Liver (tissue), 9 donors: ENCODE data around the gene PFN3. TPM values are rescaled to one million over a fixed set of nuclear protein-coding genes. Genes with fewer than 3 reads are reported as not detected.
"Not testable (repeated sequence)": the region's sequence is repeated elsewhere in the genome, so short reads cannot be mapped to it uniquely, and the experiment has no call there.

Experiments used
- DNase-seq: peaks from one replicate; pipeline ENCODE4 v3.0.0-alpha.2; 2017; ENCODE audit warnings: low spot score
- H3K27ac ChIP-seq, 2 donors: one replicate each; pipeline ENCODE4 v1.7.0; 2013; ENCODE audit warnings: inconsistent platforms in 2 of 2, low read length in 2 of 2, control low read depth in 1 of 2, low read depth in 1 of 2, mild to moderate bottlenecking in 1 of 2
- H3K27me3 ChIP-seq, 4 donors: one replicate each; pipeline versions ENCODE4 v1.6.1 to v1.7.0; 2013; ENCODE audit warnings: low read length in 3 of 4, inconsistent platforms in 1 of 4, mild to moderate bottlenecking in 1 of 4, moderate library complexity in 1 of 4; ENCODE audit not compliant: control insufficient read depth in 4 of 4, insufficient read depth in 4 of 4
- H3K36me3 ChIP-seq, 4 donors: one replicate each; pipeline versions ENCODE4 v1.6.1 to v1.7.0; 2013; ENCODE audit warnings: low read length in 3 of 4, mild to moderate bottlenecking in 3 of 4, low read depth in 1 of 4, moderate library complexity in 1 of 4; ENCODE audit not compliant: control insufficient read depth in 4 of 4, insufficient read depth in 3 of 4
- H3K4me1 ChIP-seq, 4 donors: one replicate each; pipeline versions ENCODE4 v1.6.1 to v1.7.0; 2013; ENCODE audit warnings: low read length in 3 of 4, mild to moderate bottlenecking in 3 of 4, moderate library complexity in 1 of 4; ENCODE audit not compliant: control insufficient read depth in 4 of 4, insufficient read depth in 4 of 4
- H3K4me3 ChIP-seq, 3 donors: one replicate each; pipeline versions ENCODE4 v1.6.1 to v1.7.0; 2013; ENCODE audit warnings: low read length in 3 of 3, control low read depth in 1 of 3, low read depth in 1 of 3, mild to moderate bottlenecking in 1 of 3
- H3K9ac ChIP-seq, 2 donors: one replicate each; pipeline ENCODE4 v1.7.0; 2013; ENCODE audit warnings: low read length in 2 of 2, mild to moderate bottlenecking in 2 of 2, moderate library complexity in 2 of 2, control low read depth in 1 of 2, low read depth in 1 of 2
- H3K9me3 ChIP-seq, 4 donors: one replicate each; pipeline versions ENCODE4 v1.6.1 to v1.7.0; 2013; ENCODE audit warnings: low read length in 3 of 4; ENCODE audit not compliant: control insufficient read depth in 4 of 4
- FOXA1 ChIP-seq: IDR thresholded peaks from 2 replicates; pipeline ENCODE4 v1.6.1; 2016; ENCODE audit warnings: antibody characterized with exemption
- FOXA2 ChIP-seq: IDR thresholded peaks from 2 replicates; pipeline ENCODE4 v1.6.1; 2016; ENCODE audit warnings: antibody characterized with exemption
- HNF4G ChIP-seq: IDR thresholded peaks from 2 replicates; pipeline ENCODE4 v1.6.1; 2016; ENCODE audit warnings: antibody characterized with exemption
- RAD21 ChIP-seq, 2 donors: IDR thresholded peaks; 2 replicates each; pipeline ENCODE4 v1.6.1; 2016; ENCODE audit warnings: antibody characterized with exemption in 2 of 2, mild to moderate bottlenecking in 2 of 2
- SP1 ChIP-seq: IDR thresholded peaks from 2 replicates; pipeline ENCODE4 v1.6.1; 2018; ENCODE audit warnings: antibody characterized with exemption, mild to moderate bottlenecking
- TAF1 ChIP-seq: conservative IDR thresholded peaks from 2 replicates; pipeline ENCODE4 v1.6.1; 2016; ENCODE audit warnings: antibody characterized with exemption, mild to moderate bottlenecking
- YY1 ChIP-seq: IDR thresholded peaks from 2 replicates; pipeline ENCODE4 v1.6.1; 2016; ENCODE audit warnings: antibody characterized with exemption, mild to moderate bottlenecking
- WGBS: extraction: QIAGEN DNeasy Blood & Tissue Kit; methylation state at CpG from one replicate; pipeline ENCODE4 v1.1.7; 2013; 5-methylcytosine and 5-hydroxymethylcytosine counted together
- polyA plus RNA-seq, 2 donors: library from polyadenylated mRNA; stranded (reverse) in 1 of 2; unstranded in 1 of 2; fragments of 200-250 nt in 1 of 2; fragments of >200 nt in 1 of 2; fragmentation: Nextera tagmentation in 1 of 2; extraction: Ambion mirVana in 1 of 2; gene quantifications; one replicate each; pipeline versions ENCODE4 v1.2.1 to v1.2.3, GENCODE V29; 2013 to 2015
- total RNA-seq, 2 donors: library from RNA; depleted of rRNA; stranded (reverse); fragments of >200 nt; gene quantifications; one replicate each; pipeline ENCODE4 v1.2.3, GENCODE V29; 2014
- TF ChIP-seq, protein P1 (sequence below): IDR thresholded peaks from 2 replicates; pipeline ENCODE4 v1.6.1; 2016; ENCODE audit warnings: antibody characterized with exemption, mild to moderate bottlenecking
- TF ChIP-seq, protein P2 (sequence below): IDR thresholded peaks from 2 replicates; pipeline ENCODE4 v1.6.1; 2016; ENCODE audit warnings: antibody characterized with exemption
- TF ChIP-seq, protein P3 (sequence below): IDR thresholded peaks from 2 replicates; pipeline ENCODE4 v1.6.1; 2016; ENCODE audit warnings: antibody characterized with exemption
- donor health status: healthy.
- donor health status: healthy.
- donor health status: healthy.
- donor health status: healthy.
- donor health status: healthy.

The PFN3 gene
- total and polyA plus RNA-seq, 4 donors, result not detected

DNA sequence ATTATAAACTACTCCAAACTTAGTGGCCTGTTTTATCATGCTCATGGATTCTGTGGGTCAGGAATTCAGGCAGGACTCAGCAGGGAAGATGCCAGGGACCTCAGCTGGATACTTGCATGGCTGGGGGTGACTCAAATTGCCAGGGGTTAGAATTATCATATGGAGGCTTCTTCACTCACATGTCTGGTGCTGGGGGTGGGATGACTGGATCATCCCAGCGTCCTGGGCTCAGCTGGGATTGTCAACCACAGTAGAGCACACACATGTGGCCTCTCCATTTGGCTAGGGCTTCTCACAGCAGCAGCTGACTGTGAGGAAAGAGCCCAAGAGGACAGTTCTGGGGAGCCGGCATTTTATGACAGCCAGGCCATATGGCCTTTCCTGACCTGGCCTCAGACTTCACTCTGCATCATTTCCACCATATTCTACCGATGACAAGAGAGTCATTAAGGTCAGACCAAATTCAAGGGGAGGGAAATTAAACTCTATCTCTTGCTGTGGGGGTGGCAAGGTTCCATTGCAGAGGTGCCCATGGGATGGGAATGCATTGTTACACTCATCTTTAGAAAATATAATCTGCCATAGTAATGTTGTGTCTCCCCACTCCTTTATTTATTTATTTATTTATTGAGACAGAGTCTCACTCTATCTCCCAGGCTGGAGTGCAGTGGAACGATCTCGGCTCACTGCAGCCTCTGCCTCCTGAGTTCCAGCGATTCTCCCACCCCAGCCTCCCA lies 20.8 kb upstream of the PFN3 start:
- TF ChIP-seq YY1 (no peak), TAF1 (no peak), FOXA2 (no peak), FOXA1 (no peak), HNF4G (no peak), RAD21 (IDR thresholded peaks at IDR 0.05) (no peak)
- TF ChIP-seq, protein P1, sequence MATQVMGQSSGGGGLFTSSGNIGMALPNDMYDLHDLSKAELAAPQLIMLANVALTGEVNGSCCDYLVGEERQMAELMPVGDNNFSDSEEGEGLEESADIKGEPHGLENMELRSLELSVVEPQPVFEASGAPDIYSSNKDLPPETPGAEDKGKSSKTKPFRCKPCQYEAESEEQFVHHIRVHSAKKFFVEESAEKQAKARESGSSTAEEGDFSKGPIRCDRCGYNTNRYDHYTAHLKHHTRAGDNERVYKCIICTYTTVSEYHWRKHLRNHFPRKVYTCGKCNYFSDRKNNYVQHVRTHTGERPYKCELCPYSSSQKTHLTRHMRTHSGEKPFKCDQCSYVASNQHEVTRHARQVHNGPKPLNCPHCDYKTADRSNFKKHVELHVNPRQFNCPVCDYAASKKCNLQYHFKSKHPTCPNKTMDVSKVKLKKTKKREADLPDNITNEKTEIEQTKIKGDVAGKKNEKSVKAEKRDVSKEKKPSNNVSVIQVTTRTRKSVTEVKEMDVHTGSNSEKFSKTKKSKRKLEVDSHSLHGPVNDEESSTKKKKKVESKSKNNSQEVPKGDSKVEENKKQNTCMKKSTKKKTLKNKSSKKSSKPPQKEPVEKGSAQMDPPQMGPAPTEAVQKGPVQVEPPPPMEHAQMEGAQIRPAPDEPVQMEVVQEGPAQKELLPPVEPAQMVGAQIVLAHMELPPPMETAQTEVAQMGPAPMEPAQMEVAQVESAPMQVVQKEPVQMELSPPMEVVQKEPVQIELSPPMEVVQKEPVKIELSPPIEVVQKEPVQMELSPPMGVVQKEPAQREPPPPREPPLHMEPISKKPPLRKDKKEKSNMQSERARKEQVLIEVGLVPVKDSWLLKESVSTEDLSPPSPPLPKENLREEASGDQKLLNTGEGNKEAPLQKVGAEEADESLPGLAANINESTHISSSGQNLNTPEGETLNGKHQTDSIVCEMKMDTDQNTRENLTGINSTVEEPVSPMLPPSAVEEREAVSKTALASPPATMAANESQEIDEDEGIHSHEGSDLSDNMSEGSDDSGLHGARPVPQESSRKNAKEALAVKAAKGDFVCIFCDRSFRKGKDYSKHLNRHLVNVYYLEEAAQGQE, result no peak
- TF ChIP-seq, protein P2, sequence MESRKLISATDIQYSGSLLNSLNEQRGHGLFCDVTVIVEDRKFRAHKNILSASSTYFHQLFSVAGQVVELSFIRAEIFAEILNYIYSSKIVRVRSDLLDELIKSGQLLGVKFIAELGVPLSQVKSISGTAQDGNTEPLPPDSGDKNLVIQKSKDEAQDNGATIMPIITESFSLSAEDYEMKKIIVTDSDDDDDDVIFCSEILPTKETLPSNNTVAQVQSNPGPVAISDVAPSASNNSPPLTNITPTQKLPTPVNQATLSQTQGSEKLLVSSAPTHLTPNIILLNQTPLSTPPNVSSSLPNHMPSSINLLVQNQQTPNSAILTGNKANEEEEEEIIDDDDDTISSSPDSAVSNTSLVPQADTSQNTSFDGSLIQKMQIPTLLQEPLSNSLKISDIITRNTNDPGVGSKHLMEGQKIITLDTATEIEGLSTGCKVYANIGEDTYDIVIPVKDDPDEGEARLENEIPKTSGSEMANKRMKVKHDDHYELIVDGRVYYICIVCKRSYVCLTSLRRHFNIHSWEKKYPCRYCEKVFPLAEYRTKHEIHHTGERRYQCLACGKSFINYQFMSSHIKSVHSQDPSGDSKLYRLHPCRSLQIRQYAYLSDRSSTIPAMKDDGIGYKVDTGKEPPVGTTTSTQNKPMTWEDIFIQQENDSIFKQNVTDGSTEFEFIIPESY, result no peak
- TF ChIP-seq, protein P3, sequence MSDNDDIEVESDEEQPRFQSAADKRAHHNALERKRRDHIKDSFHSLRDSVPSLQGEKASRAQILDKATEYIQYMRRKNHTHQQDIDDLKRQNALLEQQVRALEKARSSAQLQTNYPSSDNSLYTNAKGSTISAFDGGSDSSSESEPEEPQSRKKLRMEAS, result no peak

DNA sequence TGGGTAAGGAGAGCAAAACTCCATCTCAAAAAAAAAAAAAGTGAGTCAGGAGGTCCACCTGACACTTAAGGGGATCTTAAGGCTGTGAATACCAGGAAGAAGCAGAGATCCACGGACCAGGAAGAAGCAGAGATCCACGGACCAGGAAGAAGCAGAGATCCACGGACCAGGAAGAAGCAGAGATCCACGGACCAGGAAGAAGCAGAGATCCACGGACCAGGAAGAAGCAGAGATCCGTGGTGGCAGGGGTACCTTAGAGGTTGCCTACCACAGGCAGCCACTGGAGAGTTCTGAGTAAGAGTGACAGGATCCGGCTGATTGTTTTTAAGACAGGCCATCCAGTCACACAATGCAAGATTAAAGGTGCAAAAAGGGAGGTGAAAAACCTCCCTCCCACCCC lies 20.0 kb upstream of the PFN3 start:
- DNase-seq, H3K27ac ChIP-seq, H3K9ac ChIP-seq, H3K4me1 ChIP-seq, H3K36me3 ChIP-seq, H3K4me3 ChIP-seq, H3K27me3 ChIP-seq, H3K9me3 ChIP-seq: not testable (repeated sequence)
- 81% methylated on average over 7 of the region's 7 CpGs for WGBS

More for the DNA sequence above, 20.8 kb upstream of the PFN3 start:
- H3K27ac ChIP-seq, result no peak overlapping the region
- H3K4me3 ChIP-seq, result no peak overlapping the region
- 93% methylated on average over 6 of the region's 6 CpGs for WGBS
- DNase-seq, result no peak
- H3K36me3 ChIP-seq, result no peaks in the 10 kb centered on the region
- H3K4me1 ChIP-seq, result peaks cover 3 to 7% (median 5%) of the 10 kb centered on the region in 4 donors
- no peaks in the 10 kb centered on the region for H3K27me3 ChIP-seq
- H3K9me3 ChIP-seq, result no peaks in the 10 kb centered on the region
- H3K9ac ChIP-seq, result no peak overlapping the region

DNA sequence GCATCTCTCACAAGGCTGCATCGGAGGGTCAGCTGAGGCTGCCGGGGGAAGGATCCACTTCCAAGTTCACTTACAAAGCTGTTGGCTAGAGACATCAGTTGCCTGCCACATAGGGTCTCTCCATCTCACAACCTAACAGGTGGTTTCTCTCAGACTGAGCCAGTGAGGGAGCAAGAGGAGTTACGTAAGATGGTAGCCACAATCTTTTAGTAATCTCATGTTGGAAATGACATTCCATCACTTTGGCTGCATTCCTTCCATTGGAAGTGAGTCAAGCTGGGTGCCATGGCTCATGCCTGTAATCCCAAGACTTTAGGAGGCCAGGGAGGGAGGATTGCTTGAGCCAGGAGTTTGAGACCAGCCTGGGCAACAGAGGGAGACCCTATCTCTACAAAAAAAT lies 18.6 kb upstream of the PFN3 start:
- DNase-seq, result no peak
- Histone ChIP-seq H3K27me3 (no peaks in the 10 kb centered on the region), H3K9me3 (no peaks in the 10 kb centered on the region), H3K4me1 (no peaks in the 10 kb centered on the region), H3K36me3 (no peaks in the 10 kb centered on the region), H3K27ac (no peak overlapping the region), H3K4me3 (no peak overlapping the region), H3K9ac (no peak overlapping the region)
- 91% methylated on average over 3 of the region's 3 CpGs for WGBS
- TF ChIP-seq SP1, result no peak

DNA sequence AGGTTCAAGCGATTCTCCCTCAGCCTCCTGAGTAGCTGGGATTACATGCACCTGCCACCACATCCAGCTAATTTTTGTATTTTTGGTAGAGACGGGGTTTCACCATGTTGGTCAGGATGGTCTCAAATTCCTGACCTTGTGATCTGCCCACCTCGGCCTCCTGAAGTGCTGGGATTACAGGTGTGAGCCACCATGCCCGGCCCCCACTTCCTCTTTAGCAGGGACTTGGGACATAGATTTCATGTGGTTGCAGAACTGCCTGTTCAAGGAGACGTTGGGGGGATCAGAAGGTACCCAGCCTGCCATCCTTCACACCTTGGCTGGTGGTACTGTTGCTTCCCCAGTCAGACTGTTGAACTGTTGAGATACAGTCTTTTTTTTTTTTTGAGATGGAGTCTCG lies 16.6 kb upstream of the PFN3 start:
- H3K9me3 ChIP-seq, H3K36me3 ChIP-seq, H3K27me3 ChIP-seq, H3K27ac ChIP-seq, H3K4me3 ChIP-seq, DNase-seq, H3K9ac ChIP-seq, H3K4me1 ChIP-seq: not testable (repeated sequence)
- 90% methylated on average over 6 of the region's 6 CpGs for WGBS
